Measurements from ENCODE around the gene KIF1A.

KIF1A gene

GRCh38 chr2:240819126-240819857 lies 727 bp downstream of the KIF1A start:
- no peak for DNase-seq (ENCODE audit: extremely low read depth in 1 of 2, low read depth in 1 of 2)

- no peak for DNase-seq (ENCODE audit: extremely low read depth in 1 of 2, low read depth in 1 of 2)
Measured at GRCh38 chr2:240818293-240819125, 1.5 kb downstream of the KIF1A start.

GRCh38 chr2:240817496-240818292 lies 2.3 kb downstream of the KIF1A start:
- no peak for DNase-seq (ENCODE audit: extremely low read depth in 1 of 2, low read depth in 1 of 2)

- no peak for DNase-seq (ENCODE audit: extremely low read depth in 1 of 2, low read depth in 1 of 2)
Measured at GRCh38 chr2:240816584-240817495, 3.2 kb downstream of the KIF1A start.

- DNase-seq (ENCODE audit: extremely low read depth in 1 of 2, low read depth in 1 of 2), result no peak
Measured at GRCh38 chr2:240815761-240816583, 4.0 kb downstream of the KIF1A start.

GRCh38 chr2:240814946-240815760 lies 4.9 kb downstream of the KIF1A start:
- DNase-seq (ENCODE audit: extremely low read depth in 1 of 2, low read depth in 1 of 2), result no peak

GRCh38 chr2:240814280-240814679 lies 5.7 kb downstream of the KIF1A start:
- DNase-seq (ENCODE audit: extremely low read depth in 1 of 2, low read depth in 1 of 2), result no peak

GRCh38 chr2:240813231-240813921 lies 6.6 kb downstream of the KIF1A start:
- DNase-seq (ENCODE audit: extremely low read depth in 1 of 2, low read depth in 1 of 2), result no peak

GRCh38 chr2:240812721-240813120 lies 7.3 kb downstream of the KIF1A start:
- no peak for DNase-seq (ENCODE audit: extremely low read depth in 1 of 2, low read depth in 1 of 2)

- no peak for DNase-seq (ENCODE audit: extremely low read depth in 1 of 2, low read depth in 1 of 2)
Measured at GRCh38 chr2:240812301-240812680, 7.7 kb downstream of the KIF1A start.

- no peak for DNase-seq (ENCODE audit: extremely low read depth in 1 of 2, low read depth in 1 of 2)
Measured at GRCh38 chr2:240811346-240812300, 8.4 kb downstream of the KIF1A start.

- no peak for DNase-seq (ENCODE audit: extremely low read depth in 1 of 2, low read depth in 1 of 2)
Measured at GRCh38 chr2:240810621-240811020, 9.4 kb downstream of the KIF1A start.

GRCh38 chr2:240810199-240810598 lies 9.8 kb downstream of the KIF1A start:
- no peak for DNase-seq (ENCODE audit: extremely low read depth in 1 of 2, low read depth in 1 of 2)

GRCh38 chr2:240809276-240809675 lies 10.7 kb downstream of the KIF1A start:
- no peak for DNase-seq (ENCODE audit: extremely low read depth in 1 of 2, low read depth in 1 of 2)

GRCh38 chr2:240806459-240806858 lies 13.6 kb downstream of the KIF1A start:
- no peak for DNase-seq (ENCODE audit: extremely low read depth in 1 of 2, low read depth in 1 of 2)

GRCh38 chr2:240806006-240806405 lies 14.0 kb downstream of the KIF1A start:
- DNase-seq (ENCODE audit: extremely low read depth in 1 of 2, low read depth in 1 of 2), result no peak

GRCh38 chr2:240803191-240803590 lies 16.8 kb downstream of the KIF1A start:
- no peak for DNase-seq (ENCODE audit: extremely low read depth in 1 of 2, low read depth in 1 of 2)

Data from stimulated activated CD8-positive, alpha-beta memory T cell treated with anti-CD3 and anti-CD28 coated beads, Interleukin-7, amount 100 ng/mL, for 48 hours (primary cell).